IMR-90 (cell line): ENCODE measurements around the gene BPGM. TPM values are rescaled to one million over a fixed set of nuclear protein-coding genes. Genes with fewer than 3 reads are reported as not detected.
A peak's percentile ranks its signal among the peaks of the same experiment; 100 is the strongest.

Experiments used
- ATAC-seq: fragments of 200-7000 bp; cut with Tn5 transposase; 2 replicates; pipeline ENCODE4 v1.9.1; 2020; ENCODE audit warnings: low read depth, mild to moderate bottlenecking, moderate library complexity
- BruUV-seq: library from RNA; stranded (reverse); fragments of 400-500 nt; replicated peaks from 2 replicates; lab custom pipeline; 2021; lab: Mats Ljungman, UMichigan
- CTCF ChIA-PET: fragments of 300-600 bp; formaldehyde crosslinking; extraction: SDS; loops from one replicate; lab custom pipeline; 2021; ENCODE audit warnings: antibody characterized with exemption; lab: Yijun Ruan, JAX
- POLR2A ChIA-PET: fragments of 300-600 bp; sonication (Branson Sonifier 250); formaldehyde crosslinking; loops from one replicate; lab custom pipeline; 2022; ENCODE audit warnings: antibody characterized with exemption; ENCODE audit not compliant: unreplicated experiment; lab: Charles Lee
- DNase-seq: peaks from one replicate; pipeline ENCODE4 v3.0.0; 2013
- H2AFZ ChIP-seq: replicated peaks from 2 replicates; pipeline ENCODE3; 2013; ENCODE audit warnings: low read length, mild to moderate bottlenecking; ENCODE audit not compliant: poor library complexity
- H2AK5ac ChIP-seq: 2 replicates; pipeline ENCODE4 v1.6.1; 2013; ENCODE audit warnings: low read depth, low read length, inconsistent platforms
- H2AK9ac ChIP-seq: replicated peaks from 2 replicates; pipeline ENCODE3; 2013; ENCODE audit warnings: mild to moderate bottlenecking, low read depth, low read length, moderate library complexity; ENCODE audit not compliant: poor library complexity
- H2BK120ac ChIP-seq: 2 replicates; pipeline ENCODE4 v1.6.1; 2013; ENCODE audit warnings: low read depth, low read length, inconsistent platforms
- H2BK15ac ChIP-seq: 3 replicates; pipeline ENCODE4 v1.6.1; 2013; ENCODE audit warnings: low read depth, low read length, inconsistent platforms
- H2BK20ac ChIP-seq: 2 replicates; pipeline ENCODE4 v1.6.1; 2013; ENCODE audit warnings: low read depth, mild to moderate bottlenecking, inconsistent platforms, low read length, moderate library complexity
- H2BK5ac ChIP-seq: 2 replicates; pipeline ENCODE4 v1.6.1; 2013; ENCODE audit warnings: mild to moderate bottlenecking, low read depth, low read length, inconsistent platforms; ENCODE audit not compliant: poor library complexity, severe bottlenecking
- H3K14ac ChIP-seq: replicated peaks from 2 replicates; pipeline ENCODE4 v1.6.1; 2013; ENCODE audit warnings: low read depth, low read length, inconsistent platforms
- H3K18ac ChIP-seq: 2 replicates; pipeline ENCODE4 v1.6.1; 2013; ENCODE audit warnings: low read depth, low read length, control low read depth
- H3K23ac ChIP-seq: 2 replicates; pipeline ENCODE4 v1.6.1; 2013; ENCODE audit warnings: low read depth, low read length, inconsistent platforms
- H3K27ac ChIP-seq: 2 replicates; pipeline ENCODE4 v1.5.1; 2013; ENCODE audit warnings: mild to moderate bottlenecking, control low read depth, low read length; ENCODE audit not compliant: insufficient read depth
- H3K27me3 ChIP-seq: 2 replicates; pipeline ENCODE4 v1.6.1; 2013; ENCODE audit warnings: low read length; ENCODE audit not compliant: control insufficient read depth, insufficient read depth
- H3K36me3 ChIP-seq: 2 replicates; pipeline ENCODE4 v1.6.1; 2013; ENCODE audit warnings: low read length, mixed read lengths; ENCODE audit not compliant: control insufficient read depth, insufficient read depth
- H3K4ac ChIP-seq: 2 replicates; pipeline ENCODE4 v1.6.1; 2013; ENCODE audit warnings: low read depth, low read length, inconsistent platforms
- H3K4me1 ChIP-seq: 2 replicates; pipeline ENCODE4 v1.6.1; 2013; ENCODE audit warnings: low read length, mixed read lengths; ENCODE audit not compliant: control insufficient read depth, insufficient read depth
- H3K4me2 ChIP-seq: 2 replicates; pipeline ENCODE4 v1.6.1; 2013; ENCODE audit warnings: low read depth, mild to moderate bottlenecking, control low read depth, low read length, moderate library complexity
- H3K4me3 ChIP-seq: 2 replicates; pipeline ENCODE4 v1.5.1; 2013; ENCODE audit warnings: low read depth, mild to moderate bottlenecking, control low read depth, low read length, moderate library complexity; ENCODE audit not compliant: insufficient read depth
- H3K56ac ChIP-seq: 2 replicates; pipeline ENCODE4 v1.6.1; 2013; ENCODE audit warnings: low read length, inconsistent platforms; ENCODE audit not compliant: insufficient read depth; ENCODE audit errors: extremely low read depth
- H3K79me1 ChIP-seq, 2 experiments: 2 replicates each; pipeline ENCODE4 v1.6.1; 2013; ENCODE audit warnings: low read length in 2 of 2, inconsistent platforms in 1 of 2, low read depth in 1 of 2
- H3K9ac ChIP-seq: 2 replicates; pipeline ENCODE4 v1.6.1; 2013; ENCODE audit warnings: low read depth, low read length, control low read depth
- H3K9me1 ChIP-seq: 2 replicates; pipeline ENCODE4 v1.6.1; 2013; ENCODE audit warnings: low read length, inconsistent platforms; ENCODE audit not compliant: insufficient read depth
- H3K9me3 ChIP-seq: 2 replicates; pipeline ENCODE4 v1.6.1; 2013; ENCODE audit warnings: low read length; ENCODE audit not compliant: control insufficient read depth, insufficient read depth
- H4K20me1 ChIP-seq: 2 replicates; pipeline ENCODE4 v1.6.1; 2013; ENCODE audit warnings: low read length, inconsistent platforms; ENCODE audit not compliant: insufficient read depth
- H4K5ac ChIP-seq: 2 replicates; pipeline ENCODE4 v1.6.1; 2013; ENCODE audit warnings: mild to moderate bottlenecking, low read depth, low read length, control low read depth
- H4K8ac ChIP-seq, 2 experiments: 2 replicates each; pipeline ENCODE4 v1.6.1; 2013; ENCODE audit warnings: low read depth in 2 of 2, low read length in 2 of 2, control low read depth in 1 of 2, inconsistent platforms in 1 of 2
- H4K91ac ChIP-seq: 2 replicates; pipeline ENCODE4 v1.6.1; 2013; ENCODE audit warnings: low read depth, low read length, inconsistent platforms; ENCODE audit not compliant: insufficient read depth
- POLR2A ChIP-seq: IDR thresholded peaks from 2 replicates; pipeline ENCODE4 v1.6.1; 2012; ENCODE audit warnings: mild to moderate bottlenecking, low read depth, low read length
- SMC3 ChIP-seq: fragments of 150-350 bp; IDR thresholded peaks from 2 replicates; pipeline ENCODE4 v1.6.1; 2016; ENCODE audit warnings: low read depth, mild to moderate bottlenecking, antibody characterized with exemption, low read length, moderate library complexity
- WGBS, 2 experiments: methylation state at CpG; one replicate each; pipeline versions ENCODE4 v1.1.5 to v1.1.7; 2013; ENCODE audit warnings: missing lambda C conversion rate in 2 of 2; ENCODE audit not compliant: insufficient read length in 1 of 2; ENCODE audit errors: extremely low coverage in 2 of 2; 5-methylcytosine and 5-hydroxymethylcytosine counted together
- dilution Hi-C: fragments of 300-500 bp; cut with HindIII; formaldehyde crosslinking; loops from one replicate; pipeline ENCODE4 v1.14.3; 2018; ENCODE audit warnings: low sequenced_read_pairs; ENCODE audit not compliant: unreplicated experiment
- in situ Hi-C: fragments of 300-500 bp; cut with MboI; formaldehyde crosslinking; loops from 3 replicates; pipeline ENCODE4 v1.14.3; 2019; ENCODE audit warnings: low sequenced_read_pairs, inconsistent platforms, mixed read lengths
- intact Hi-C: fragments of 100-400 bp; cut with micrococcal nuclease; formaldehyde crosslinking; loops from 2 replicates; pipeline ENCODE4 v1.10.0; 2022
- polyA plus RNA-seq, 3 experiments: library from polyadenylated mRNA; depleted of rRNA; stranded (reverse); fragments of >200 nt; gene quantifications; 2 replicates each; pipeline ENCODE4 v1.2.3, GENCODE V29; 2012; ENCODE audit warnings: low replicate concordance in 1 of 3
- total RNA-seq: library from RNA; depleted of rRNA; stranded (reverse); fragments of >200 nt; gene quantifications from 2 replicates; pipeline ENCODE4 v1.2.3, GENCODE V29; 2012
- TF ChIP-seq, protein P1 (sequence below): conservative IDR thresholded peaks from 2 replicates; pipeline ENCODE4 v1.5.1; 2012; ENCODE audit warnings: mild to moderate bottlenecking, low read depth, low read length, improper control_type of control experiment

Gene BPGM
- total and polyA plus RNA-seq, 2 of the 4 experiments (the other 2 are of a cell fraction), result 18.8 to 20.0 TPM

DNA sequence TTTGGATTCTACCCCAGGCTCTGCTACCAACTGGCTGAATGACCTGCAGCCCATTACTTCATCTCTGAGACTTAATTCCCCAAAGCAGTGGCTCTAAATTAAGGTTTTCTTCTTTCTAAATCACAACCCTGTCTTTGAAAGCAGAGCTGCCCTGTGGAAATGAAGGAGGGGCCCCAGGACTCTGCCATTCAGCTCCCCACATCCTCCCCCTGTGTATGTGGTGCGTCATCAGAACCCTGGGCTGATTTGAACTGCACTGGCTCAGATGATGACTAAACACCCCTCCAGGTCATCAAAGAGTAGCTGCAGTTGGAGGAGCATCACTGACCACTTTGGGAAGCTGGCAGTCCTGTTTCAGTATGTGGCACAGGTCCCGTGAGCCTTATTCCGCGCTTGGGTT is 46.6 kb downstream of the BPGM start (continued):
- TF ChIP-seq SMC3, result peak; percentile 10; the same call in 1 of the 2 replicates

DNA sequence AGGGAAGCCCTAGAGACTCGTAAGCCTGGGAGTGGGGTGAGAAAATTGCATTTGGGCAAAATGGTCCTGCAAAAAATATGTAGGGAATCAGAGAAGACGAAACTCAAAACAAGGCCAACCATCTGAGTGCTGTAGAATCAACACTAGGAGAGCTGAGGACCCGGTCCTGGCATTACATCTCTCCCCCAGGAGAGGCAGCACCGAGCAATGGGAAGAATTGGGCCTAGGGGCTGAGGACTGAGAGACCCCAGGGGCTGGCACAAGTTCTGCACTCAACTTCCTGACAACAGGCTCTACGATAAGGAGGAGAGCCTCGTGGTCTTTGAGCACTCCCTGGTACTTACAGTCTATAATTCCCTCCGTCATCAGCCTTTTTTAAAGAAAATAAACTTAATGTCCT is 47.6 kb downstream of the BPGM start:
- H3K4me1 ChIP-seq, result peaks cover 29% of the 10 kb centered on the region
- no peak overlapping the region for H3K9ac ChIP-seq

More for the DNA sequence above, 47.6 kb downstream of the BPGM start:
- H2AK9ac ChIP-seq, result no peak overlapping the region
- intact Hi-C loops (loop anchor here (5.0 kb wide), 1 partner anchor 133 kb away; no protein-coding TSS in a partner anchor), in situ Hi-C loops (loop anchor here (25.0 kb wide), 1 partner anchor 868 kb away; the partner anchor contains the start of gene NUP205), dilution Hi-C loops (no loop called here)
- H3K27me3 ChIP-seq, result no peaks in the 10 kb centered on the region
- no peak overlapping the region for H2BK5ac ChIP-seq
- no peak overlapping the region for H3K4me3 ChIP-seq
- ChIA-PET POLR2A (no interaction called here), CTCF (interaction anchor here (1.3 to 2.0 kb wide), 3 partner anchors 16 to 62 kb away, joined by 3 to 6 read pairs (median 6); no protein-coding TSS in a partner anchor)
- no peak overlapping the region; the same call in 1 of the 2 replicates for H4K91ac ChIP-seq
- no peak overlapping the region for H3K56ac ChIP-seq
- no peak for TF ChIP-seq POLR2A
- TF ChIP-seq, protein P1, sequence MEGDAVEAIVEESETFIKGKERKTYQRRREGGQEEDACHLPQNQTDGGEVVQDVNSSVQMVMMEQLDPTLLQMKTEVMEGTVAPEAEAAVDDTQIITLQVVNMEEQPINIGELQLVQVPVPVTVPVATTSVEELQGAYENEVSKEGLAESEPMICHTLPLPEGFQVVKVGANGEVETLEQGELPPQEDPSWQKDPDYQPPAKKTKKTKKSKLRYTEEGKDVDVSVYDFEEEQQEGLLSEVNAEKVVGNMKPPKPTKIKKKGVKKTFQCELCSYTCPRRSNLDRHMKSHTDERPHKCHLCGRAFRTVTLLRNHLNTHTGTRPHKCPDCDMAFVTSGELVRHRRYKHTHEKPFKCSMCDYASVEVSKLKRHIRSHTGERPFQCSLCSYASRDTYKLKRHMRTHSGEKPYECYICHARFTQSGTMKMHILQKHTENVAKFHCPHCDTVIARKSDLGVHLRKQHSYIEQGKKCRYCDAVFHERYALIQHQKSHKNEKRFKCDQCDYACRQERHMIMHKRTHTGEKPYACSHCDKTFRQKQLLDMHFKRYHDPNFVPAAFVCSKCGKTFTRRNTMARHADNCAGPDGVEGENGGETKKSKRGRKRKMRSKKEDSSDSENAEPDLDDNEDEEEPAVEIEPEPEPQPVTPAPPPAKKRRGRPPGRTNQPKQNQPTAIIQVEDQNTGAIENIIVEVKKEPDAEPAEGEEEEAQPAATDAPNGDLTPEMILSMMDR, result 0 out of 2 replicates have a peak, but pooled peaks have one; percentile 21
- H3K27ac ChIP-seq, result no peak overlapping the region
- H3K9me1 ChIP-seq, result peaks cover 16% of the 10 kb centered on the region
- H2BK120ac ChIP-seq, result no peak overlapping the region
- WGBS, 2 experiments, result 100% methylated on average over 1 of the region's 7 CpGs; no CpG with 5 or more reads in 1 of the 2 experiments
- H3K23ac ChIP-seq, result no peak overlapping the region
- H4K20me1 ChIP-seq, result no peaks in the 10 kb centered on the region
- H2AK5ac ChIP-seq, result 0 out of 2 replicates have a peak overlapping the region, but pooled peaks have one; percentile 33
- H3K79me1 ChIP-seq, result peaks cover 0 to 20% of the 10 kb centered on the region in 2 experiments; a peak in 3 of 4 replicates
- H2AFZ ChIP-seq, result no peak overlapping the region
- H3K9me3 ChIP-seq, result no peaks in the 10 kb centered on the region
- peak overlapping the region; percentile 15; the same call in 1 of the 2 replicates for H2BK20ac ChIP-seq
- no TSS peak for BruUV-seq
- H3K4me2 ChIP-seq, result no peak overlapping the region
- 0 out of 3 replicates have a peak overlapping the region, but pooled peaks have one; percentile 9 for H2BK15ac ChIP-seq
- peak overlapping the region; percentile 50 for H3K4ac ChIP-seq
- H3K18ac ChIP-seq, result no peak overlapping the region; the same call in 1 of the 2 replicates
- H4K5ac ChIP-seq, result no peak overlapping the region
- no peak overlapping the region for H3K14ac ChIP-seq
- H4K8ac ChIP-seq, result no peak overlapping the region
- ATAC-seq (no peak), DNase-seq (no peak)
- H3K36me3 ChIP-seq, result no peaks in the 10 kb centered on the region
